ENCODE data around the gene MTTP.

GRCh38 chr4:99615170-99615820 lies 40.7 kb downstream of the MTTP start:
- TF ChIP-seq CTCF (conservative IDR thresholded peaks at IDR 0.05 in 1 of 2, IDR thresholded peaks at IDR 0.05 in 1 of 2; ENCODE audit: low read depth in 1 of 2, low read length in 2 of 2): no peak
- no peak for TF ChIP-seq EZH2 (IDR thresholded peaks at IDR 0.05; ENCODE audit: low read length, missing control alignments)
